GM03348 (cell line): ENCODE results near the gene SIRT2.

Experiments used
- DNase-seq: peaks from one replicate; pipeline ENCODE4 v3.0.0; 2012; ENCODE audit warnings: low spot score

The SIRT2 gene

GRCh38 chr19:38845374-38846024, 53.9 kb downstream of the SIRT2 start:
- no peak for DNase-seq

DNA sequence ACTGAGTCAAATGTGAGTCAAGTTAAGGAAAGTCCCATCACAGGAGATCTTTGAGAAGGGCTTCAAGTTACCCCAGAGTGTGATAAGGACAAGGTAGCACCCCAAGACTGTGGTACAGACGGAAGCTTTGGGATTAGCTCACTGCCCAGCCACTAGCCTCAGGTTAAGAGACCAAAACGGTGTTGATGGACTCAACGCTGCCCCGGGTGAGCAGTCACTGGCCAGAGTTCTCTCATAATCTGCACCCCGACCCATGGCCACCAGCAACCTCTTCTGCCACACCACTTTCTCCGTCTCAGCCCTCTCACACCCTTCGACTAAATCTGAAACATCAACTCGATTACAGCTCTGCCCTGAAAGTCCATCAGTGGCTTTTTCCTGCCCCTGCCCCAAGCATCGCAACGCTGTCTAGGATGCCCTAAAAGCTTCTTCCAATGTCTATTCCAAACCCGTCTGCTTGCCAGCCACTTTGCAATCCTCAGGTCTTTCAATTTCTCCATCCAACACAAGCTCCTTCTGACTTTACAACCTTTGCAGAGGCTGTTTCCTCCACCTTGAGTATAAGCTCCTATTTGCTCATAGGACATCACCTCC, 55.2 kb downstream of the SIRT2 start:
- no peak for DNase-seq

GRCh38 chr19:38843175-38843758, 56.2 kb downstream of the SIRT2 start:
- peak; percentile 0 for DNase-seq

DNA sequence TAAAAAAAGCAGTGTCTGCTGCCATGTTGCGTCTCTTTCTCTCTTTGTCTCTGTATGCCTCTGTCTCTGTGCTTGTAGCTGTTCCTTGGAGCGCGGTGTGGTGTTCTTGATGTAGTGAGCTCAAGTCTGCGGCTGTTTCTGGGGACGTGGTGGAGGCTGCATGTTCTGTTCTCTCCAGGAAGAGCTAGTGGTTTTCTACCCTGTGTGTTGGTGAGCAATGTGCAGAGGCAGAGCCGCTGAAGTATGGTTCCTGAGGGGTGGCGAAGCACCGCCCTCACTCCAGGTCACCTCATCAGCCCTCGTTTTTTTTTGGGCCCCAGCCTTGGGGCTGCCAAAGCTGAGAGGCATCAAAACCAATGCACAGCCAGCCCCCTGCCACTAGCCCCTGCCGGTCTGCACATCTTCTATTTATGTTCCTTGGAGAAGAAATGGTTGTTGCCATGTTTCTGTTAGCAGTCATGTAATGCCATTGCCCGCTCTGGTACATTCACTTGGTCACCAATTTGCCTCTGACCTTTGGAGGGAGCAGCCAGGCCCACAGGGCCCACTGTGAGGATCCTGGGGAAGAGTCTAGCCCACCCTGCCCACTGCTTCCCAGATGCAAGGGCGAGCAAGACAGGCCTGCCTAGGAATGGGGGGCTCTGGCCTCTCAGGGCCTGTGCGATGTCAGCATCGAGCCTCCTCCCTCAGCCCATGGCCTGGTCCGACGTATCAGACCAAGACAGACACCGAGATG, 56.8 kb downstream of the SIRT2 start:
- peak; percentile 0 for DNase-seq

DNA sequence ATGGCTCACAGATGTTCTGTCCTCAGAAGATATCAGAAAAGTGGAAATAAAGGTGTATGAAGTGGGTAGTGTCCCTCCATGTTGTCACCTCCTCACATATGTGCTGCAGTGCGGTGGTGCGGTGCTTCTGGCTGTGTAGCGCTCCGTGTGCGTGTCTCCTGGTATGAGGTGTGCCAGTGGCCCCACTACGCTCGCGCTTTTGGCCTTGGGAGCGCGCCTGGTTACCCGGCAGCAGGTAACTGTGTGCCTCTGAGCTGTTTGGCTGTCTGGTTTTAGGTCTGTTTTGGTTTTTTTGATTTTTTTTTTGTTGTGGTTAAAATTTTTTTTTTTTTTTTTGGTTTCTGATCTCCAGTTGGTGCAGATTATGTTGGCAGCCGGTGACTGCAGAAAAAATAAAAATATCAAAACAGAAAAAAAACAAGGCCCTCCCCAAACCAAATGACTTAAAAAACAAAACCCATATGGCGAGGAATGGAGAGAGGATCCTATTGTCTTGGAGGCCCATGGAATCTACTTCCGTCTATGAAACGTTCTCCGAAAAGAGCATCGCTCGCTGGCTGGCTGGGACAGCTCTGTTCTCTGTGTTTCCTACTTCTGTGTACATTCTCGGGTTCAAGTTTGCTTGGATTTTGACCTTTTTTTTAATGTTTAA, 57.5 kb downstream of the SIRT2 start:
- no peak for DNase-seq

- DNase-seq = no peak
Measured at GRCh38 chr19:38841180-38841766, 58.1 kb downstream of the SIRT2 start.

DNA sequence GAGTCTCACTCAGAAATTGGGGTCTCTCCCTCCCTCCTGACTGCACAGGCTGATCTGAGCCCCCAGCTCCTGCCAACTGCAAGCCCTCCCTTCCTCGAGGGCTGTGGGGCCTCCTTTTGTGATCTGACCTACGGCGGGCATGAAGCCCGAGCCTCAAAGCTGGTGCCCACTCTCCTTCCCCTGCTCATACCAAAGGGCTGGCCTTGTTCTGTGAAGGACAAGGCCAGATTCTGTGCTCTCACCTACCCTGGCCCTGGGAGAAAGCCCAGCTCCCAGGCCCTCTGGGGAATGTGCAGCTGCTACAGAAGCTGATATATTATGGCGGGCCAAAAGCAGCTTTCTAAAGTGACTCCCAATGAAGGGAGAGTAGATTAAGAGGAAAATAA, 58.8 kb downstream of the SIRT2 start:
- DNase-seq = peak; percentile 0

DNA sequence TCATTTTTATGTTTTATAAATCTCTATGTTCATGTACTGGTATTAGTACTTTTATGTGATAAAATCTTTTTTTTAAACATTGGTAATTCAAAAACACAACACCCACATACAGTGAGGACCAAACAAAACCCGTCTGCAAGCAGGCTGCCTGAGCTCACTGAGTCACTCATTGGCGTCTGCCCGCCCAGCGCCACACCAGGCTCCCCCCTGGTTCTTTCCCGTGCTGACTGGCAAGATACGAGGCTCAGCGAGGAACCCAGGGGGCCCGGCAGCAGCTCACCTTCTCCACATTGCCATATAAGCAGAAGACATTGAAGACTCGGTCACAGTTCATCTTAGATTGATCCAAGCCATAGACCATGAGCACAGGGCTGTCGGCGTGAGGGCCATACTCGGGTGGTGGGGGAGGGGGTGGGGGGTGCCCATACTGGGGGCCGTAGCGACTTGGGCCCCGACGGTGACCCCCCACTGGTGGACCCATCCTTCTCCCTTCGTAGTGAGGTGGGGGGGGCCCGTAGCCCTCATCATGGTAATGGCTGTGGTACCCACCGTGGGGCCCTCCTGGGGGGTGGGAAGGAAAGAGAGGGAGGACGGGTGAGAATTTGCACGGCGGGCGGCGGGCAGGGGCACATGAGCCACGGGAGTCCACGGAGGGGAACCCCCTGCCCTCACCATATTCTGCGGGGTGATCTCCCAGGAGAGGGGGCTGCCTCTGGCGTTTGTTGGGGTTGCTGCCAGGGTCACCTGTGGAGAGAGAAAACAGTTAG, 59.4 kb downstream of the SIRT2 start:
- peak; percentile 0 for DNase-seq

GRCh38 chr19:38838986-38839761, 60.2 kb downstream of the SIRT2 start:
- no peak for DNase-seq

GRCh38 chr19:38838208-38838985, 61.0 kb downstream of the SIRT2 start:
- no peak for DNase-seq

GRCh38 chr19:38837656-38838121, 61.7 kb downstream of the SIRT2 start:
- no peak for DNase-seq

DNA sequence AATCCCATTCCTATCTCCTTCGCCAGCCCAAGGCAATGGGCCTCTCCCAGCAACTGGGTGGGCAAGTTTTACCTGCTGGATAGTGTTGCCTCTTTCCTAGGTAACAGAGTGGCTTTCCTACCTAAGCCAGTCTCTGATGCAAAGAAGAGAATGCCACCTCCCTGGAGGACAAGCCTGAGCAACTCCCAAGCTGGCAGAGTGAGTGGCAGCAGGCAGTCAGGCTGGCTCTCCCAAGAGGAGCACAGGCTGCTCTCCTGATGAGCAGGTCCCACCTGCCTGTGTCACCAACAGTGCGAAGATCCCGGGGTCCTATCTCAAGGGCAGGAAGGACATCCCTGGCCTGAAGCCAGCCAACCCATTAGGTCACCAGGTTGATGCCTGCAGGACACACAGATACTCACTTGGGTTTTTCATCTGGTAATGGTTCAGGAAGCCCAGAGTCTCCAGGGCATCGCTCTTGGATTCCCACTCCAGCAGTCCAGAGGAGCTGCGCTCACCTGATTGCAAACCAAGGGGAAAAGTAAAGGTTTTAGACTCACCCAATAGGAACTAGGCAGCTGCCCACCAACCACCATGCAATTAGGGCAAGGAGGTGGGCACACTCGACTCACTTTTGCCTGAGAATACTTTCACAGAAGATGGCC, 62.3 kb downstream of the SIRT2 start:
- no peak for DNase-seq

- no peak for DNase-seq
Measured at GRCh38 chr19:38836159-38836982, 63.0 kb downstream of the SIRT2 start.

DNA sequence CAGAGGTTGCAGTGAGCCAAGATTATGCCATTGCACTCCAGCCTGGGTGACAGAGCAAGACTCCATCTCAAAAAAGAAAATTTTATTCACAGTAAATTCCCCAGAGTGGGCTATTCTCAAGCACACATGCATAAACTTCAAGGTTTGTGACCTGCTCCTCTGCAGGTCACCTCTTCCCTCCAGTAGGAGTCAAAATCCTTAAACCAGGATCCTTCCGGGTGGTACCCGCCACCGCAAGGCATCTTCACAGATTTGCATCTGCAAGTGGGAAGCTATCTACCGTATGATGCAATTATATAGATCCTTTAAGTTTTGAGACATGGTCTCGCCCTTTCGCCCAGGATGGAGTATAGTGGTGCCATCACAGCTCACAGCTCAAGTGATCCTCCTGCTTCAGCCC, 64.8 kb downstream of the SIRT2 start:
- DNase-seq = no peak

DNA sequence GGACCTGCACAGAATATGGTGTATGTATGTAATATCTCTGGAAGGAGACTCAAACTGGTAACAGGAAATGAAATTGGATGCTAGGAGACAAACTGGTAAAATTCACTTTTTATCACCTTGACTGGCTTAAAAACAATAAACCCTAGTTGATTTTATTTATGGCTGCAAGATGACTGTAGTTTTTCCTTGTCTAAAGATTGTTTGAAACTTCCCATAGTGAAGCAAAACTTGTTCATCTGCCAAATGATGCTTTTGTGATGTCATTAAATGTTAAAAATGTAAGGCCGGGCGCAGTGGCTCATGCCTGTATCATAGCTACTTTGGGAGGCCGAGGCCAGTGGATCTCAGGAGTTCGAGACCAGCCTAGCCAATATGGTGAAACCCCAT, 65.3 kb downstream of the SIRT2 start:
- DNase-seq = no peak

DNA sequence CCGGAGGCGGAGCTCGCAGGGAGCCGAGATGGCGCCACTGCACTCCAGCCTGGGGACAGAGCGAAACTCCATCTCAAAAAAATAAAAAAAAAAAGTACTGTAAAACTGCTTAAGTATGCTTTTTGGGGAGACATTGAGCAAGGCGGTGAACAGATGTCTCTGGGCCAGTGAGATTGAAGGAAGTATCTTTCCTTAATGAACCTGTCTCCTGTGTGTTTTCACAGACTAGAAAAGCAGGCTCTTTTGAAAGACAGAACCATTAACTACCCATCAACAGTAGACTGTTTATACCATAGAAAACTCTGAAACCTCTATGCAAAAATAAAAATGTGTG, 66.4 kb downstream of the SIRT2 start:
- no peak for DNase-seq

DNA sequence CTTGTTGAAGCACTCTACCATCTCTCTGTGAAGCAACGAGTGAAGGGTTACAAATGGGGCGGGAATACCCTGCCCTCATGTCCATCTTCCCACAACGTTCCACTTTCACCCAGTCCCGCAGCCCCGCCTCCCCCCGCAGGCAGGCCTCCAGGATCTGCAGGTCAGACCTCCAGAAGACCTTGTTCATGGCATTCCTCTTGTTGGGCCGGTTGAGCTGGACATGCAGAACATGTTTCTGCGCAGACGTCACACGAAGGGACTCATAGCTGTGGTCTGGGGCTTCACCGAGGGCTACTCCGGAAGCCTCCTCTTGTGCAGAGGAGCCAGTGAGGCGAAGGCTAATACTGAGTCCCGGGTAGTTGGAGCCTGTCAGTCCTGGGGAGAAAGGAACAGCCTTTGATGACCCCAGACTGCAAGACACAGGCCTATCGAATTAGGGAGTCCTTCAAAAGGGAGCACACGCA, 68.2 kb downstream of the SIRT2 start:
- peak; percentile 84 for DNase-seq

GRCh38 chr19:38830039-38830733, 69.2 kb downstream of the SIRT2 start:
- DNase-seq = no peak
